ENCODE results near the gene CCDC18.
"Not testable (repeated sequence)": the region's sequence is repeated elsewhere in the genome, so short reads cannot be mapped to it uniquely, and the experiment has no call there.

The CCDC18 gene

GRCh38 chr1:93159337-93159736 is 21.2 kb upstream of the CCDC18 start:
- TF ChIP-seq CTCF (IDR thresholded peaks at IDR 0.05) (no peak), ZFX (IDR thresholded peaks at IDR 0.05; ENCODE audit: borderline replicate concordance) (no peak)
- no peak overlapping the region for H3K27ac ChIP-seq

- H3K27ac ChIP-seq = not testable (repeated sequence)
These were observed 17.2 kb upstream of the CCDC18 start for GRCh38 chr1:93163314-93163713.

- TF ChIP-seq CTCF (IDR thresholded peaks at IDR 0.05) = no peak
- no peak for TF ChIP-seq ZFX (IDR thresholded peaks at IDR 0.05; ENCODE audit: borderline replicate concordance)
- H3K27ac ChIP-seq = no peak overlapping the region
These were observed 15.7 kb upstream of the CCDC18 start for GRCh38 chr1:93164816-93165215.

GRCh38 chr1:93165895-93166294 is 14.6 kb upstream of the CCDC18 start:
- H3K27ac ChIP-seq = not testable (repeated sequence)

- TF ChIP-seq ZFX (IDR thresholded peaks at IDR 0.05; ENCODE audit: borderline replicate concordance) (no peak), CTCF (IDR thresholded peaks at IDR 0.05) (no peak)
- H3K27ac ChIP-seq = no peak overlapping the region
These were observed 13.5 kb upstream of the CCDC18 start for GRCh38 chr1:93167006-93167405.

GRCh38 chr1:93170141-93170678 is 10.3 kb upstream of the CCDC18 start:
- H3K27ac ChIP-seq = not testable (repeated sequence)

- H3K27ac ChIP-seq = no peak overlapping the region
- no peak for TF ChIP-seq CTCF (IDR thresholded peaks at IDR 0.05)
These were observed 8.9 kb upstream of the CCDC18 start for GRCh38 chr1:93171549-93172034.

- TF ChIP-seq CTCF (IDR thresholded peaks at IDR 0.05) (no peak), ZFX (IDR thresholded peaks at IDR 0.05; ENCODE audit: borderline replicate concordance) (no peak)
- H3K27ac ChIP-seq = no peak overlapping the region
These were observed 7.7 kb upstream of the CCDC18 start for GRCh38 chr1:93172778-93173177.

GRCh38 chr1:93174638-93175037 is 5.9 kb upstream of the CCDC18 start:
- not testable (repeated sequence) for H3K27ac ChIP-seq

- TF ChIP-seq ZFX (IDR thresholded peaks at IDR 0.05; ENCODE audit: borderline replicate concordance) (no peak), CTCF (IDR thresholded peaks at IDR 0.05) (no peak)
- H3K27ac ChIP-seq = no peak overlapping the region
These were observed 2.5 kb upstream of the CCDC18 start for GRCh38 chr1:93177991-93178390.
